ENCODE results near the gene ARHGAP26.

DNA sequence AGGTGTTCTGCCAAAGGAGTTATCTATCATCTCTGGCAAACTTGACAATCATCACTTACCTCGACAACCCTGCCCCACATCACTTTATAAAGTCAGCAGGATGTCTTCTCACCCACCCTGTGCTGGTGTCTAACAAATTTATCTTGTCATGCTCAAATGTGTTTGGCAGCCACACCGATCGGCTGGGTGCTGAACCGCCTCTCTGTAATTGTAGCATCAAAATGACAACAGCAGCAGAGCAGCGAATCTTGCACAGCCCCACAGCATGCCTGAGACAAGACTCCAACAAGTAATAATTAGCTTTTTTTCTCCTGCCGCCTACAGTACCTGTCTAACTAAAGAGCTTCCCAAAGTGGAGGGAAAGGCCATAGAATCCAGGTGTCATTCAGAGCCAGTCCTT is 457.1 kb downstream of the ARHGAP26 start:
- TF ChIP-seq, protein P1, sequence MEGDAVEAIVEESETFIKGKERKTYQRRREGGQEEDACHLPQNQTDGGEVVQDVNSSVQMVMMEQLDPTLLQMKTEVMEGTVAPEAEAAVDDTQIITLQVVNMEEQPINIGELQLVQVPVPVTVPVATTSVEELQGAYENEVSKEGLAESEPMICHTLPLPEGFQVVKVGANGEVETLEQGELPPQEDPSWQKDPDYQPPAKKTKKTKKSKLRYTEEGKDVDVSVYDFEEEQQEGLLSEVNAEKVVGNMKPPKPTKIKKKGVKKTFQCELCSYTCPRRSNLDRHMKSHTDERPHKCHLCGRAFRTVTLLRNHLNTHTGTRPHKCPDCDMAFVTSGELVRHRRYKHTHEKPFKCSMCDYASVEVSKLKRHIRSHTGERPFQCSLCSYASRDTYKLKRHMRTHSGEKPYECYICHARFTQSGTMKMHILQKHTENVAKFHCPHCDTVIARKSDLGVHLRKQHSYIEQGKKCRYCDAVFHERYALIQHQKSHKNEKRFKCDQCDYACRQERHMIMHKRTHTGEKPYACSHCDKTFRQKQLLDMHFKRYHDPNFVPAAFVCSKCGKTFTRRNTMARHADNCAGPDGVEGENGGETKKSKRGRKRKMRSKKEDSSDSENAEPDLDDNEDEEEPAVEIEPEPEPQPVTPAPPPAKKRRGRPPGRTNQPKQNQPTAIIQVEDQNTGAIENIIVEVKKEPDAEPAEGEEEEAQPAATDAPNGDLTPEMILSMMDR (IDR thresholded peaks at IDR 0.05; ENCODE audit: poor library complexity, severe bottlenecking): no peak
- TF ChIP-seq POLR2AphosphoS5 (IDR thresholded peaks at IDR 0.05) (peak; percentile 29), EZH2 (IDR thresholded peaks at IDR 0.05; ENCODE audit: borderline replicate concordance, insufficient read depth, low read length, poor library complexity, severe bottlenecking) (no peak), TAF1 (IDR thresholded peaks at IDR 0.05; ENCODE audit: low read depth) (no peak), MXI1 (conservative IDR thresholded peaks at IDR 0.05; ENCODE audit: poor library complexity, severe bottlenecking) (no peak), SMC3 (conservative IDR thresholded peaks at IDR 0.05; ENCODE audit: poor library complexity) (peak; percentile 23), EP300 (conservative IDR thresholded peaks at IDR 0.05; ENCODE audit: poor library complexity, severe bottlenecking) (peak; percentile 46), RAD21 (conservative IDR thresholded peaks at IDR 0.05) (no peak)
- TF ChIP-seq, protein P2, sequence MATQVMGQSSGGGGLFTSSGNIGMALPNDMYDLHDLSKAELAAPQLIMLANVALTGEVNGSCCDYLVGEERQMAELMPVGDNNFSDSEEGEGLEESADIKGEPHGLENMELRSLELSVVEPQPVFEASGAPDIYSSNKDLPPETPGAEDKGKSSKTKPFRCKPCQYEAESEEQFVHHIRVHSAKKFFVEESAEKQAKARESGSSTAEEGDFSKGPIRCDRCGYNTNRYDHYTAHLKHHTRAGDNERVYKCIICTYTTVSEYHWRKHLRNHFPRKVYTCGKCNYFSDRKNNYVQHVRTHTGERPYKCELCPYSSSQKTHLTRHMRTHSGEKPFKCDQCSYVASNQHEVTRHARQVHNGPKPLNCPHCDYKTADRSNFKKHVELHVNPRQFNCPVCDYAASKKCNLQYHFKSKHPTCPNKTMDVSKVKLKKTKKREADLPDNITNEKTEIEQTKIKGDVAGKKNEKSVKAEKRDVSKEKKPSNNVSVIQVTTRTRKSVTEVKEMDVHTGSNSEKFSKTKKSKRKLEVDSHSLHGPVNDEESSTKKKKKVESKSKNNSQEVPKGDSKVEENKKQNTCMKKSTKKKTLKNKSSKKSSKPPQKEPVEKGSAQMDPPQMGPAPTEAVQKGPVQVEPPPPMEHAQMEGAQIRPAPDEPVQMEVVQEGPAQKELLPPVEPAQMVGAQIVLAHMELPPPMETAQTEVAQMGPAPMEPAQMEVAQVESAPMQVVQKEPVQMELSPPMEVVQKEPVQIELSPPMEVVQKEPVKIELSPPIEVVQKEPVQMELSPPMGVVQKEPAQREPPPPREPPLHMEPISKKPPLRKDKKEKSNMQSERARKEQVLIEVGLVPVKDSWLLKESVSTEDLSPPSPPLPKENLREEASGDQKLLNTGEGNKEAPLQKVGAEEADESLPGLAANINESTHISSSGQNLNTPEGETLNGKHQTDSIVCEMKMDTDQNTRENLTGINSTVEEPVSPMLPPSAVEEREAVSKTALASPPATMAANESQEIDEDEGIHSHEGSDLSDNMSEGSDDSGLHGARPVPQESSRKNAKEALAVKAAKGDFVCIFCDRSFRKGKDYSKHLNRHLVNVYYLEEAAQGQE (IDR thresholded peaks at IDR 0.05; ENCODE audit: borderline replicate concordance): no peak
